Astrocyte of the spinal cord (primary cell): ENCODE data around the gene WSB1.

Experiments
- DNase-seq: peaks from one replicate; pipeline ENCODE4 v3.0.0; 2011; ENCODE audit warnings: low read depth, low spot score
- H3K4me3 ChIP-seq: 2 replicates; pipeline ENCODE4 v1.5.1; 2011; ENCODE audit warnings: low read depth, mild to moderate bottlenecking, low read length, moderate library complexity
- CTCF ChIP-seq: IDR thresholded peaks from 2 replicates; pipeline ENCODE4 v1.5.1; 2012; ENCODE audit warnings: low read depth, mild to moderate bottlenecking, low read length, inconsistent platforms
- in situ Hi-C: cut with HindIII; loops from 2 replicates; pipeline ENCODE4 v1.10.0; 2017; ENCODE audit warnings: low sequenced_read_pairs

The WSB1 gene

GRCh38 chr17:27319541-27320221 lies 25.8 kb downstream of the WSB1 start:
- no peak for TF ChIP-seq CTCF
- no peak overlapping the region for H3K4me3 ChIP-seq
- in situ Hi-C loops = no loop called here
- DNase-seq = peak; percentile 64

DNA sequence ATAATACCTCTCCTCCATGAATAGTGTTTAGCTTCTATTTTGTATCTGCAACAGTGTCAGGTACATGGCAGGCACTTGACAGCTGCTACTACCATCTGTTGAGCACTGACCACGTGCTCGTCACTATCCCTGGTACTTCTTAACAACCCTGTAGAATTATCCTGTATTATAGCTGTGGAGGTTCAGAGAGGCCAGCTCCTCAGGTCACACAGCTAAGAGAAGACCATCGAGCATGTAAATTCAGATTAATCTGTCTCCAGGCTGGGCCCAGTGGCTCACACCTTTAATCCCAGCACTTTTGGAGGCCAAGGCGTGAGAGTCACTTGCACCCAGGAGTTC lies 26.3 kb downstream of the WSB1 start:
- no peak for TF ChIP-seq CTCF
- in situ Hi-C loops = no loop called here
- H3K4me3 ChIP-seq = no peak overlapping the region
- no peak for DNase-seq

GRCh38 chr17:27321372-27321771 lies 27.5 kb downstream of the WSB1 start:
- no peak for TF ChIP-seq CTCF
- in situ Hi-C loops = no loop called here

GRCh38 chr17:27322026-27322425 lies 28.1 kb downstream of the WSB1 start:
- no peak for TF ChIP-seq CTCF
- H3K4me3 ChIP-seq = no peak overlapping the region
- DNase-seq = no peak
- in situ Hi-C loops = no loop called here

More at GRCh38 chr17:27321372-27321771, 27.5 kb downstream of the WSB1 start:
- no peak overlapping the region for H3K4me3 ChIP-seq
- no peak for DNase-seq

GRCh38 chr17:27322690-27323508 lies 29.0 kb downstream of the WSB1 start:
- DNase-seq = no peak
- in situ Hi-C loops = no loop called here
- H3K4me3 ChIP-seq = no peak overlapping the region
- no peak for TF ChIP-seq CTCF

GRCh38 chr17:27323538-27324215 lies 29.8 kb downstream of the WSB1 start:
- no peak overlapping the region for H3K4me3 ChIP-seq
- in situ Hi-C loops = no loop called here
- no peak for DNase-seq
- no peak for TF ChIP-seq CTCF
